ENCODE results near the gene IFIT1B.

IFIT1B gene

GRCh38 chr10:89414146-89414878 is 36.5 kb downstream of the IFIT1B start, which contains the start of gene IFIT5:
TSS of gene IFIT5 (plus strand) at chr10:89414568. CDS start at chr10:89414799, 231 bp downstream.
- peak; percentile 84 for DNase-seq

- peak; percentile 56 for DNase-seq
These were observed 37.3 kb downstream of the IFIT1B start for GRCh38 chr10:89414879-89415821.

- no peak for DNase-seq
These were observed 38.6 kb downstream of the IFIT1B start for GRCh38 chr10:89416465-89416864.

GRCh38 chr10:89419548-89419947 is 41.7 kb downstream of the IFIT1B start:
- DNase-seq, result peak; percentile 66

GRCh38 chr10:89421018-89421476 is 43.2 kb downstream of the IFIT1B start:
- DNase-seq, result no peak

GRCh38 chr10:89425000-89425399 is 47.1 kb downstream of the IFIT1B start:
- no peak for DNase-seq

- peak; percentile 74 for DNase-seq
These were observed 48.5 kb downstream of the IFIT1B start for GRCh38 chr10:89426230-89426868.

- DNase-seq, result no peak
These were observed 49.8 kb downstream of the IFIT1B start for GRCh38 chr10:89427629-89428028.

GRCh38 chr10:89428877-89429276 is 51.0 kb downstream of the IFIT1B start:
- DNase-seq, result no peak

GRCh38 chr10:89431977-89432376 is 54.1 kb downstream of the IFIT1B start:
- DNase-seq, result no peak
